ENCODE data around the gene TAF11. TPM values are rescaled to one million over a fixed set of nuclear protein-coding genes. Genes with fewer than 3 reads are reported as not detected.
"Not testable (repeated sequence)": the region's sequence is repeated elsewhere in the genome, so short reads cannot be mapped to it uniquely, and the experiment has no call there.

Gene TAF11
- total and polyA plus RNA-seq, 9 donors = 44.6 to 51.6 (median 46.3) TPM

GRCh38 chr6:34909320-34909883, 21.6 kb upstream of the TAF11 start:
- Histone ChIP-seq H3K4me3 (ENCODE audit: low read length) (no peak overlapping the region), H3K27me3 (ENCODE audit: control insufficient read depth, insufficient read depth, low read length) (no peaks in the 10 kb centered on the region), H3K27ac (ENCODE audit: low read length) (no peak overlapping the region), H3K36me3 (ENCODE audit: control insufficient read depth, insufficient read depth, low read length) (no peaks in the 10 kb centered on the region), H3K9me3 (replicated peaks; ENCODE audit: control insufficient read depth, low read depth, low read length) (no peaks in the 10 kb centered on the region), H3K4me1 (ENCODE audit: control insufficient read depth, insufficient read depth, low read length) (no peaks in the 10 kb centered on the region)
- DNase-seq = no peak
- WGBS (ENCODE audit: insufficient coverage) = 79% methylated on average over 5 of the region's 6 CpGs

GRCh38 chr6:34908194-34908593, 20.4 kb upstream of the TAF11 start:
- no peak overlapping the region for H3K4me3 ChIP-seq (ENCODE audit: low read length)
- no peak for DNase-seq
- no peaks in the 10 kb centered on the region for H3K27me3 ChIP-seq (ENCODE audit: control insufficient read depth, insufficient read depth, low read length)
- no peaks in the 10 kb centered on the region for H3K4me1 ChIP-seq (ENCODE audit: control insufficient read depth, insufficient read depth, low read length)
- H3K27ac ChIP-seq (ENCODE audit: low read length) = no peak overlapping the region
- 90% methylated on average over 2 of the region's 3 CpGs for WGBS (ENCODE audit: insufficient coverage)
- no peaks in the 10 kb centered on the region for H3K9me3 ChIP-seq (replicated peaks; ENCODE audit: control insufficient read depth, low read depth, low read length)
- H3K36me3 ChIP-seq (ENCODE audit: control insufficient read depth, insufficient read depth, low read length) = no peaks in the 10 kb centered on the region

DNA sequence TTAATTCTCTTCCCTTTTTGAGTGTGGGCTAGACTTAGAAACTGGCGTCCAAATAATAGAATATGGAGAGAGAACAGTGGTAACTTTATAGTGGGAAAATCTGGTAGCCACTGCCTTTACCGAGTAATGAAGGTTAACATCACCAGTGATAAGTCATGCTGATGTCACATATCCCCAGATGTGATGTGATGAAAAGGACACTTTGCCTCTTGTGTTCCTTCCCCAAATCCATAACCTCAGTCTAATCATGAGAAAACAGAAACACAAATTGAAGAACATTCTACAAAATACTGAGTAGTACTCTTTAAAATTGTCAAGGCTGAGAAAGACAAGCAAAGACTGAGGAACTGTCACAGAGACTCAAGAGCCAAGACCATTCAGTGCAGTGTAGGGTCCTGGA, 19.0 kb upstream of the TAF11 start:
- Histone ChIP-seq H3K4me3 (ENCODE audit: low read length) (no peak overlapping the region), H3K4me1 (ENCODE audit: control insufficient read depth, insufficient read depth, low read length) (no peaks in the 10 kb centered on the region), H3K27me3 (ENCODE audit: control insufficient read depth, insufficient read depth, low read length) (no peaks in the 10 kb centered on the region), H3K27ac (ENCODE audit: low read length) (no peak overlapping the region), H3K36me3 (ENCODE audit: control insufficient read depth, insufficient read depth, low read length) (no peaks in the 10 kb centered on the region), H3K9me3 (replicated peaks; ENCODE audit: control insufficient read depth, low read depth, low read length) (no peaks in the 10 kb centered on the region)
- DNase-seq = no peak
- WGBS (ENCODE audit: insufficient coverage) = 100% methylated on average over 1 of the region's 2 CpGs

DNA sequence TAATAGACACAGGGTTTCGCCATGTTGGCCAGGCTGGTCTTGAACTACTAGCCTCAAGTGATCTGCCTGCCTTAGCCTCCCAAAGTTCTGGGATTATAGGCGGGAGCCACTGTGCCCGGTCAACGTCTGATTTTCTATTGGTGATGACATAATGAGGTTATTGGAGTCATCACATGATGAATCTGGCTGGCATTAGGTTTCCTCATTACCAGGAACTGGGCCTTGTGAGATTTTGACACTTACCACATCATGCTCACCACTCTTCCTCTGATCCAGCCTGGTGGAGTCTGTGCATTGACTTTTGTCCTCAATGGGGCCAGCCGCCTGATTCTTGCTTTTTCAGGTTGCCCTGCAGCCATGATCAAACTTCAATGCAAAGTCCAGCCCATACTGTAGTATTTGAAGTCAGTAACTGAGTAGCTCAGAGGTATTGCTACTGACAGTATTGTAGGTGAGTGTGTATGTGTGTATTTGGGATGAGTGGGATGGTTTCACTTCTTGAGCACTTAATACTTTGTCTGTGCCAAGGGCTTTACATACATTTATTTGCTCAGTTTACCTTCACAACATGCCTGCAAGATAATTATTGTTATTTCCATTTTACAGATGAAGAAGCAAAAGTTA, 17.3 kb upstream of the TAF11 start:
- no peaks in the 10 kb centered on the region for H3K36me3 ChIP-seq (ENCODE audit: control insufficient read depth, insufficient read depth, low read length)
- no peaks in the 10 kb centered on the region for H3K27me3 ChIP-seq (ENCODE audit: control insufficient read depth, insufficient read depth, low read length)
- WGBS (ENCODE audit: insufficient coverage) = 100% methylated on average over 1 of the region's 5 CpGs
- H3K9me3 ChIP-seq (replicated peaks; ENCODE audit: control insufficient read depth, low read depth, low read length) = no peaks in the 10 kb centered on the region
- H3K27ac ChIP-seq (ENCODE audit: low read length) = no peak overlapping the region
- no peak overlapping the region for H3K4me3 ChIP-seq (ENCODE audit: low read length)
- no peak for DNase-seq
- H3K4me1 ChIP-seq (ENCODE audit: control insufficient read depth, insufficient read depth, low read length) = no peaks in the 10 kb centered on the region

DNA sequence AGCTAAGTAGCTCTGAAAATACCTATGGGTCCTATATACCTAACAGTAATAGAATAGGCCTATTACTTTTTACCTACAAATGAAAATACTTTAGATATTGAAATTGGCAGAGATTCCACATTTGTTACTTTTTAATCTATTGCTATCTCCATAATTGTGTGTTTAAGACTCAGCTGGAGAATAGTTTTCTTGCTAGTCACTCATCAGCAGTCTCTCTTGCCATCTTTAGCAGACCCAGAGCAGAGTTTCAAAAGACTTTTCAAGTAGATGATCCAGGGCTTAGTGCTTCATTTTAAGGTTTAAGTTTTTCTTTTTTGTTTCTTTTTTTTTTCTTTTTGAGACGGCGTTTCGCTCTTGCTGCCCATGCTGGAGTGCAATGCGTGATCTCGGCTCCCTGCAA, 14.1 kb upstream of the TAF11 start:
- H3K4me3 ChIP-seq (ENCODE audit: low read length) = no peak overlapping the region
- H3K27me3 ChIP-seq (ENCODE audit: control insufficient read depth, insufficient read depth, low read length) = no peaks in the 10 kb centered on the region
- H3K27ac ChIP-seq (ENCODE audit: low read length) = no peak overlapping the region
- no peak for DNase-seq
- no peaks in the 10 kb centered on the region for H3K9me3 ChIP-seq (replicated peaks; ENCODE audit: control insufficient read depth, low read depth, low read length)
- H3K4me1 ChIP-seq (ENCODE audit: control insufficient read depth, insufficient read depth, low read length) = no peaks in the 10 kb centered on the region
- WGBS (ENCODE audit: insufficient coverage) = no CpG with 5 or more reads among the region's 5 CpGs
- H3K36me3 ChIP-seq (ENCODE audit: control insufficient read depth, insufficient read depth, low read length) = no peaks in the 10 kb centered on the region

- no peaks in the 10 kb centered on the region for H3K9me3 ChIP-seq (replicated peaks; ENCODE audit: control insufficient read depth, low read depth, low read length)
- no peak overlapping the region for H3K4me3 ChIP-seq (ENCODE audit: low read length)
- 88% methylated on average over 2 of the region's 4 CpGs for WGBS (ENCODE audit: insufficient coverage)
- no peaks in the 10 kb centered on the region for H3K36me3 ChIP-seq (ENCODE audit: control insufficient read depth, insufficient read depth, low read length)
- H3K27ac ChIP-seq (ENCODE audit: low read length) = no peak overlapping the region
- no peaks in the 10 kb centered on the region for H3K4me1 ChIP-seq (ENCODE audit: control insufficient read depth, insufficient read depth, low read length)
- no peaks in the 10 kb centered on the region for H3K27me3 ChIP-seq (ENCODE audit: control insufficient read depth, insufficient read depth, low read length)
- no peak for DNase-seq
Measured at GRCh38 chr6:34900321-34901031, 12.6 kb upstream of the TAF11 start.

DNA sequence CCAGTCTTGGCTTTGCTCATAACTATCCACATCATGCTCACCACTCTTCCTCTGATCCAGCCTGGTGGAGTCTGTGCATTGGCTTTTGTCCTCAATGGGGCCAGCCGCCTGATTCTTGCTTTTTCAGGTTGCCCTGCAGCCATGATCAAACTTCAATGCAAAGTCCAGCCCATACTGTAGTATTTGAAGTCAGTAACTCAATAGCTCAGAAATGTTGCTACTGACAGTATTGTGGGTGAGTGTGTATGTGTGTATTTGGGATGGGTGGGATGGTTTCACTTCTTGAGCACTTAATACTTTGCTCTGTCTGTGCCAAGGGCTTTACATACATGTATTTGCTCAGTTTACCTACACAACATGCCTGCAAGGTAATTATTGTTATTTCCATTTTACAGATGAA, 11.9 kb upstream of the TAF11 start:
- no CpG with 5 or more reads among the region's 1 CpG for WGBS (ENCODE audit: insufficient coverage)
- not testable (repeated sequence) for H3K4me3 ChIP-seq (ENCODE audit: low read length); H3K9me3 ChIP-seq (replicated peaks; ENCODE audit: control insufficient read depth, low read depth, low read length); H3K4me1 ChIP-seq (ENCODE audit: control insufficient read depth, insufficient read depth, low read length); H3K27me3 ChIP-seq (ENCODE audit: control insufficient read depth, insufficient read depth, low read length); H3K27ac ChIP-seq (ENCODE audit: low read length); H3K36me3 ChIP-seq (ENCODE audit: control insufficient read depth, insufficient read depth, low read length); DNase-seq

DNA sequence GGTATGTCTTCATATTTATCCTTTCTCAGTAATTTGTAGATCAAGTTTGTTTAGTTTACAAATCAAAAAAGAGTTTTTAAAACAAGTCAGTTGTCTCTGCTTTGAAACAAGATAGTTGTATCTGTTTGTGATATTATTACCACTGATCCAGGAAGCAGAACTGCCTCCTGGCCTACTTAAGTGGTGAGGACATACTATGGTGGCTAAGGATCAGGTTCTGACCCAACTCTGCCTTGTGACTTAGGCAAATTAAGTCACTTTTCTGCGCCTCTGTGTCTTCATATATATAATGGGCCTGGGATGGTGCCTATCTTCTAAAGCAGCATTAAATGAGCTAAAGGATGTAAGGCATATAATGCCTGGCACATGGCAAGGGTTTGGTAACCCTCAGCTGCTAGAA, 9.9 kb upstream of the TAF11 start:
- Histone ChIP-seq H3K27me3 (ENCODE audit: control insufficient read depth, insufficient read depth, low read length) (no peaks in the 10 kb centered on the region), H3K4me1 (ENCODE audit: control insufficient read depth, insufficient read depth, low read length) (no peaks in the 10 kb centered on the region), H3K27ac (ENCODE audit: low read length) (peak overlapping the region; percentile 14), H3K9me3 (replicated peaks; ENCODE audit: control insufficient read depth, low read depth, low read length) (no peaks in the 10 kb centered on the region), H3K4me3 (ENCODE audit: low read length) (no peak overlapping the region), H3K36me3 (ENCODE audit: control insufficient read depth, insufficient read depth, low read length) (no peaks in the 10 kb centered on the region)
- 83% methylated on average over 1 of the region's 1 CpG for WGBS (ENCODE audit: insufficient coverage)
- no peak for DNase-seq

GRCh38 chr6:34897130-34897529, 9.3 kb upstream of the TAF11 start:
- WGBS (ENCODE audit: insufficient coverage) = 67% methylated on average over 1 of the region's 1 CpG
- no peak overlapping the region for H3K4me3 ChIP-seq (ENCODE audit: low read length)
- no peaks in the 10 kb centered on the region for H3K27me3 ChIP-seq (ENCODE audit: control insufficient read depth, insufficient read depth, low read length)
- no peak overlapping the region for H3K27ac ChIP-seq (ENCODE audit: low read length)
- DNase-seq = peak; percentile 41
- H3K9me3 ChIP-seq (replicated peaks; ENCODE audit: control insufficient read depth, low read depth, low read length) = no peaks in the 10 kb centered on the region
- no peaks in the 10 kb centered on the region for H3K36me3 ChIP-seq (ENCODE audit: control insufficient read depth, insufficient read depth, low read length)
- no peaks in the 10 kb centered on the region for H3K4me1 ChIP-seq (ENCODE audit: control insufficient read depth, insufficient read depth, low read length)

DNA sequence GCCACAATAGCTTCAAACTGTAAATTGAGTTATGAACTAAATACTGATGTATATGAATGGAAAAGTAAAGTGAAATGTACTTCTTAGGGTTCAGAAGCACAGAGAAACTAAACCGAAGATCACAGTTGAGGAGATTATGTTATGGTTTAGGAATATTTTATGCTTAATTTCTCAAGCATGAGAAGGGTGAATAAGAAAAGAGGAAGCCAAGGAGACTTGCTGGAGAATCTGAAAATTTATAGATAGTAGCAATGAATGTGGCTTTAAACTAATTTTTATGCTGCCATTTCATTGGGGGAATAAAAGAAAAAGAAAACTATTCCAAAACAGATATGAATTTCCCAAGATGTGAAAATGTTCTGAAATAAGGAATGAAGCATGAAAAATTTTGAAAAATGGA, 6.9 kb upstream of the TAF11 start:
- WGBS (ENCODE audit: insufficient coverage) = 100% methylated on average over 1 of the region's 1 CpG
- H3K27ac ChIP-seq (ENCODE audit: low read length) = no peak overlapping the region
- no peaks in the 10 kb centered on the region for H3K9me3 ChIP-seq (replicated peaks; ENCODE audit: control insufficient read depth, low read depth, low read length)
- peaks cover 2% of the 10 kb centered on the region for H3K4me1 ChIP-seq (ENCODE audit: control insufficient read depth, insufficient read depth, low read length)
- H3K27me3 ChIP-seq (ENCODE audit: control insufficient read depth, insufficient read depth, low read length) = no peaks in the 10 kb centered on the region
- H3K4me3 ChIP-seq (ENCODE audit: low read length) = no peak overlapping the region
- no peaks in the 10 kb centered on the region for H3K36me3 ChIP-seq (ENCODE audit: control insufficient read depth, insufficient read depth, low read length)
- no peak for DNase-seq

All from muscle of leg (tissue), 11 donors.